H9 (cell line): ENCODE data around the gene TCEA3. TPM values are rescaled to one million over a fixed set of nuclear protein-coding genes. Genes with fewer than 3 reads are reported as not detected.

Source experiments
- DNase-seq: peaks from one replicate; pipeline ENCODE4 v3.0.0-alpha.2; 2017
- H2AFZ ChIP-seq: one replicate; pipeline ENCODE4 v1.6.1; 2013; ENCODE audit warnings: mild to moderate bottlenecking, low read length, control low read depth, moderate library complexity
- H2AK5ac ChIP-seq: 2 replicates; pipeline ENCODE4 v1.6.1; 2013; ENCODE audit warnings: low read length, control low read depth, mixed read lengths; ENCODE audit not compliant: insufficient read length
- H2BK120ac ChIP-seq: one replicate; pipeline ENCODE4 v1.6.1; 2013; ENCODE audit warnings: low read depth, mild to moderate bottlenecking, low read length, control low read depth, inconsistent platforms; ENCODE audit not compliant: poor library complexity, severe bottlenecking
- H2BK12ac ChIP-seq: 2 replicates; pipeline ENCODE4 v1.6.1; 2013; ENCODE audit warnings: low read length, control low read depth, mixed read lengths, low read depth; ENCODE audit not compliant: insufficient read length
- H2BK15ac ChIP-seq: 2 replicates; pipeline ENCODE4 v1.6.1; 2013; ENCODE audit warnings: low read depth, low read length, control low read depth
- H2BK20ac ChIP-seq: one replicate; pipeline ENCODE4 v1.6.1; 2013; ENCODE audit warnings: low read depth, mild to moderate bottlenecking, low read length, control low read depth, inconsistent platforms; ENCODE audit not compliant: poor library complexity, severe bottlenecking
- H2BK5ac ChIP-seq: 2 replicates; pipeline ENCODE4 v1.6.1; 2013; ENCODE audit warnings: low read length, control low read depth, mixed read lengths; ENCODE audit not compliant: insufficient read length
- H3K14ac ChIP-seq: 2 replicates; pipeline ENCODE4 v1.6.1; 2013; ENCODE audit warnings: low read length, control low read depth; ENCODE audit not compliant: insufficient read depth
- H3K18ac ChIP-seq: 2 replicates; pipeline ENCODE4 v1.6.1; 2013; ENCODE audit warnings: low read depth, mild to moderate bottlenecking, mixed read lengths, low read length, control low read depth; ENCODE audit not compliant: insufficient read length
- H3K23ac ChIP-seq: 2 replicates; pipeline ENCODE4 v1.6.1; 2013; ENCODE audit warnings: low read length, control low read depth, mixed read lengths, low read depth; ENCODE audit not compliant: insufficient read length
- H3K23me2 ChIP-seq: 2 replicates; pipeline ENCODE4 v1.6.1; 2013; ENCODE audit warnings: low read depth, mild to moderate bottlenecking, mixed read lengths, low read length, control low read depth; ENCODE audit not compliant: insufficient read length, poor library complexity, severe bottlenecking
- H3K27ac ChIP-seq: 2 replicates; pipeline ENCODE4 v1.5.1; 2013; ENCODE audit warnings: low read length, control low read depth, mixed read lengths, low read depth; ENCODE audit not compliant: insufficient read length
- H3K27me3 ChIP-seq: 2 replicates; pipeline ENCODE4 v1.6.1; 2013; ENCODE audit warnings: low read length, control low read depth, inconsistent platforms; ENCODE audit not compliant: insufficient read depth
- H3K4ac ChIP-seq: 2 replicates; pipeline ENCODE4 v1.6.1; 2013; ENCODE audit warnings: low read depth, mild to moderate bottlenecking, control low read depth, inconsistent platforms, low read length, moderate library complexity
- H3K4me1 ChIP-seq: 2 replicates; pipeline ENCODE4 v1.6.1; 2013; ENCODE audit warnings: low read length, control low read depth, inconsistent platforms; ENCODE audit not compliant: insufficient read depth
- H3K4me2 ChIP-seq: 2 replicates; pipeline ENCODE4 v1.6.1; 2013; ENCODE audit warnings: low read length, control low read depth, mixed read lengths; ENCODE audit not compliant: insufficient read length, insufficient read depth
- H3K56ac ChIP-seq: 2 replicates; pipeline ENCODE4 v1.6.1; 2013; ENCODE audit warnings: low read depth, mild to moderate bottlenecking, mixed read lengths, low read length, control low read depth; ENCODE audit not compliant: insufficient read length
- H3K79me1 ChIP-seq: 2 replicates; pipeline ENCODE4 v1.6.1; 2013; ENCODE audit warnings: low read depth, mild to moderate bottlenecking, moderate library complexity, low read length, control low read depth, inconsistent platforms; ENCODE audit not compliant: insufficient read depth, poor library complexity, severe bottlenecking
- H3K79me2 ChIP-seq: 2 replicates; pipeline ENCODE4 v1.6.1; 2013; ENCODE audit warnings: low read length, control low read depth, inconsistent platforms; ENCODE audit not compliant: insufficient read depth
- H3K9ac ChIP-seq: 2 replicates; pipeline ENCODE4 v1.6.1; 2013; ENCODE audit warnings: low read length, control low read depth, mixed read lengths; ENCODE audit not compliant: insufficient read length; ENCODE audit errors: extremely low read depth
- H3K9me3 ChIP-seq: one replicate; pipeline ENCODE4 v1.6.1; 2013; ENCODE audit warnings: low read depth, low read length, inconsistent platforms; ENCODE audit not compliant: control insufficient read depth
- H3T11ph ChIP-seq: one replicate; pipeline ENCODE4 v1.6.1; 2013; ENCODE audit warnings: mild to moderate bottlenecking, low read length, control low read depth, inconsistent platforms
- H4K20me1 ChIP-seq: one replicate; pipeline ENCODE4 v1.6.1; 2013; ENCODE audit not compliant: control insufficient read depth, insufficient read length, insufficient read depth
- H4K5ac ChIP-seq: 2 replicates; pipeline ENCODE4 v1.6.1; 2013; ENCODE audit warnings: low read depth, mild to moderate bottlenecking, mixed read lengths, low read length, control low read depth; ENCODE audit not compliant: insufficient read length
- H4K8ac ChIP-seq: replicated peaks from 2 replicates; pipeline ENCODE4 v1.6.1; 2013; ENCODE audit warnings: low read length, control low read depth, mixed read lengths, low read depth; ENCODE audit not compliant: insufficient read length
- H4K91ac ChIP-seq: 2 replicates; pipeline ENCODE4 v1.6.1; 2013; ENCODE audit warnings: low read depth, mild to moderate bottlenecking, moderate library complexity, mixed read lengths, low read length, control low read depth; ENCODE audit not compliant: insufficient read length
- H3K27ac Mint-ChIP-seq, 3 experiments: 2 replicates in 2 of 3; 3 replicates in 1 of 3; pipeline ENCODE4 v1.8.0; 2020 to 2021; ENCODE audit warnings: mixed read lengths in 3 of 3, mild to moderate bottlenecking in 1 of 3, moderate library complexity in 1 of 3
- H3K27me3 Mint-ChIP-seq: 2 replicates; pipeline ENCODE4 v1.8.0; 2021; ENCODE audit warnings: low read depth, mild to moderate bottlenecking, moderate library complexity, mixed read lengths
- H3K36me3 Mint-ChIP-seq, 3 experiments: 2 replicates in 2 of 3; 3 replicates in 1 of 3; pipeline ENCODE4 v1.8.0; 2020 to 2021; ENCODE audit warnings: low read depth in 3 of 3, mixed read lengths in 3 of 3; ENCODE audit not compliant: insufficient read depth in 1 of 3
- H3K4me1 Mint-ChIP-seq, 2 experiments: 2 replicates each; pipeline ENCODE4 v1.8.0; 2020; ENCODE audit warnings: mixed read lengths in 2 of 2
- H3K4me3 Mint-ChIP-seq, 2 experiments: 2 replicates in 1 of 2; 3 replicates in 1 of 2; pipeline ENCODE4 v1.8.0; 2020 to 2021; ENCODE audit warnings: mild to moderate bottlenecking in 2 of 2, mixed read lengths in 2 of 2, moderate library complexity in 1 of 2
- H3K9me3 Mint-ChIP-seq, 2 experiments: 2 replicates in 1 of 2; 3 replicates in 1 of 2; pipeline ENCODE4 v1.8.0; 2020; ENCODE audit warnings: mild to moderate bottlenecking in 2 of 2, mixed read lengths in 2 of 2, moderate library complexity in 1 of 2
- WGBS: extraction: QIAGEN DNeasy Blood & Tissue Kit; methylation state at CpG from one replicate; pipeline ENCODE4 v1.1.7; 2013; ENCODE audit warnings: missing lambda C conversion rate, low lambda C conversion rate, mixed read lengths; ENCODE audit not compliant: insufficient read length; ENCODE audit errors: extremely low coverage; 5-methylcytosine and 5-hydroxymethylcytosine counted together
- total RNA-seq: library from RNA; stranded (reverse); gene quantifications from 2 replicates; pipeline ENCODE4 v1.2.1, GENCODE V29; 2021
- TF ChIP-seq, protein P1 (sequence below): fragments of 200-600 bp; sonication (generic); conservative IDR thresholded peaks from 3 replicates; pipeline ENCODE4 v1.8.0; 2021; ENCODE audit warnings: antibody characterized with exemption, mild to moderate bottlenecking

Gene TCEA3
- total RNA-seq, 1 experiment from 2014 or later: 0.37 TPM

DNA sequence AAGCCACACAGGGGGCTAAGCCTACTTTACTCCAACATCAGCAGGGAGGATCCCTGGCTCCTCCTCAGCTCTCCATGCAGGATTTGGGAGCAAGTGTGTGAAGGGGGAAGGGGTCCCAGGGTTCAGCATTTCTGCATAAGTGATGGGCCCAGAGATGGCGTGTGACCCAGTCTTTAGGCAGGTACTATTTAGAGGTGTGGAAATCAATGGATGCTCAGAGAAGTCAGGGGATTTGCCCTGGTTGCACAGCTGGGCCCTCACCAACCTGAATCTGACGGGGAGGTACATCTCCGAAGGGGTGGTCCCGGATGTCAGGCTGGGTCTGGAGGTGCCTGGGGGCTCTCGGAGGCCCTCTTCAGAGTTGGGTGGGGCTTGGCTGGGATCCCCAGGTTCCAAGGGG is 6.9 kb upstream of the TCEA3 start:
- Mint-ChIP-seq H3K27ac (no peak overlapping the region), H3K36me3 (peaks cover 36 to 63% (median 54%) of the 10 kb centered on the region in 3 experiments), H3K4me3 (no peak overlapping the region), H3K9me3 (no peaks in the 10 kb centered on the region), H3K4me1 (no peaks in the 10 kb centered on the region), H3K27me3 (peaks cover 29% of the 10 kb centered on the region)
- Histone ChIP-seq H3K56ac (no peak overlapping the region), H3K4me1 (no peaks in the 10 kb centered on the region), H3K27ac (no peak overlapping the region), H3T11ph (no peak overlapping the region), H3K4ac (no peak overlapping the region), H3K79me1 (no peaks in the 10 kb centered on the region), H3K9ac (no peak overlapping the region), H3K27me3 (peaks cover 1% of the 10 kb centered on the region; the same call in 1 of the 2 replicates), H2BK120ac (no peak overlapping the region), H4K91ac (no peak overlapping the region), H3K79me2 (no peaks in the 10 kb centered on the region), H2AK5ac (no peak overlapping the region), H3K9me3 (no peaks in the 10 kb centered on the region), H2BK12ac (no peak overlapping the region), H4K8ac (no peak overlapping the region), H4K20me1 (no peaks in the 10 kb centered on the region), H3K23me2 (no peaks in the 10 kb centered on the region), H3K23ac (no peak overlapping the region), H3K14ac (no peak overlapping the region), H2BK5ac (no peak overlapping the region), H4K5ac (no peak overlapping the region), H2BK15ac (no peak overlapping the region), H2AFZ (no peak overlapping the region), H3K4me2 (no peak overlapping the region), H2BK20ac (no peak overlapping the region), H3K18ac (no peak overlapping the region)
- TF ChIP-seq, protein P1, sequence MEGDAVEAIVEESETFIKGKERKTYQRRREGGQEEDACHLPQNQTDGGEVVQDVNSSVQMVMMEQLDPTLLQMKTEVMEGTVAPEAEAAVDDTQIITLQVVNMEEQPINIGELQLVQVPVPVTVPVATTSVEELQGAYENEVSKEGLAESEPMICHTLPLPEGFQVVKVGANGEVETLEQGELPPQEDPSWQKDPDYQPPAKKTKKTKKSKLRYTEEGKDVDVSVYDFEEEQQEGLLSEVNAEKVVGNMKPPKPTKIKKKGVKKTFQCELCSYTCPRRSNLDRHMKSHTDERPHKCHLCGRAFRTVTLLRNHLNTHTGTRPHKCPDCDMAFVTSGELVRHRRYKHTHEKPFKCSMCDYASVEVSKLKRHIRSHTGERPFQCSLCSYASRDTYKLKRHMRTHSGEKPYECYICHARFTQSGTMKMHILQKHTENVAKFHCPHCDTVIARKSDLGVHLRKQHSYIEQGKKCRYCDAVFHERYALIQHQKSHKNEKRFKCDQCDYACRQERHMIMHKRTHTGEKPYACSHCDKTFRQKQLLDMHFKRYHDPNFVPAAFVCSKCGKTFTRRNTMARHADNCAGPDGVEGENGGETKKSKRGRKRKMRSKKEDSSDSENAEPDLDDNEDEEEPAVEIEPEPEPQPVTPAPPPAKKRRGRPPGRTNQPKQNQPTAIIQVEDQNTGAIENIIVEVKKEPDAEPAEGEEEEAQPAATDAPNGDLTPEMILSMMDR: no peak
- no peak for DNase-seq
- no CpG with 5 or more reads among the region's 5 CpGs for WGBS
